ENCODE results near the gene CCDC17. TPM values are rescaled to one million over a fixed set of nuclear protein-coding genes. Genes with fewer than 3 reads are reported as not detected.

Gene CCDC17
- total and polyA plus RNA-seq, 7 donors: 0.69 to 2.1 (median 1.2) TPM

- intact Hi-C loops (cut with DNase I): no loop called here
- Histone ChIP-seq H3K4me3 (no peak overlapping the region), H3K4me1 (peaks cover 16% of the 10 kb centered on the region), H3K36me3 (ENCODE audit: insufficient read depth in 1 of 2, low read depth in 1 of 2) (peaks cover 7 to 75% of the 10 kb centered on the region in 2 donors), H3K9me3 (no peaks in the 10 kb centered on the region), H3K27ac (no peak overlapping the region), H3K27me3 (ENCODE audit: insufficient read depth in 3 of 3, low read length in 2 of 3) (no peaks in the 10 kb centered on the region)
- WGBS, 3 donors: 79 to 83% (median 79%) methylated on average over 2 of the region's 2 CpGs
- no peak for DNase-seq
- TF ChIP-seq CTCF (IDR thresholded peaks at IDR 0.05): no peak
- no peak for ATAC-seq
Observed at GRCh38 chr1:45658171-45658570, 34.3 kb upstream of the CCDC17 start.

GRCh38 chr1:45656573-45657226 lies 32.8 kb upstream of the CCDC17 start:
- H3K9me3 ChIP-seq: no peaks in the 10 kb centered on the region
- peaks cover 7 to 89% of the 10 kb centered on the region in 2 donors for H3K36me3 ChIP-seq (ENCODE audit: insufficient read depth in 1 of 2, low read depth in 1 of 2)
- H3K4me3 ChIP-seq: no peak overlapping the region
- intact Hi-C loops (cut with DNase I): no loop called here
- 95 to 98% (median 96%) methylated on average over 3 of the region's 3 CpGs for WGBS, 3 donors
- DNase-seq (no peak), ATAC-seq (no peak)
- TF ChIP-seq CTCF (IDR thresholded peaks at IDR 0.05): no peak
- no peaks in the 10 kb centered on the region for H3K27me3 ChIP-seq (ENCODE audit: insufficient read depth in 3 of 3, low read length in 2 of 3)
- H3K4me1 ChIP-seq: peaks cover 18% of the 10 kb centered on the region
- H3K27ac ChIP-seq: no peak overlapping the region

GRCh38 chr1:45654540-45655280 lies 30.9 kb upstream of the CCDC17 start:
- H3K4me1 ChIP-seq: peaks cover 15% of the 10 kb centered on the region
- no peaks in the 10 kb centered on the region for H3K9me3 ChIP-seq
- ATAC-seq (peak in 3 of 4 donors; percentile 42 to 77 (median 63)), DNase-seq (no peak)
- WGBS, 3 donors: 82 to 94% (median 84%) methylated on average over 12 of the region's 12 CpGs
- no peak for TF ChIP-seq CTCF (IDR thresholded peaks at IDR 0.05)
- no peak overlapping the region for H3K4me3 ChIP-seq
- peaks cover 10 to 98% of the 10 kb centered on the region in 2 donors for H3K36me3 ChIP-seq (ENCODE audit: insufficient read depth in 1 of 2, low read depth in 1 of 2)
- no peak overlapping the region for H3K27ac ChIP-seq
- intact Hi-C loops (cut with DNase I): no loop called here
- no peaks in the 10 kb centered on the region for H3K27me3 ChIP-seq (ENCODE audit: insufficient read depth in 3 of 3, low read length in 2 of 3)

GRCh38 chr1:45647248-45648021 lies 23.6 kb upstream of the CCDC17 start:
- H3K4me1 ChIP-seq: peaks cover 15% of the 10 kb centered on the region
- no peak overlapping the region for H3K4me3 ChIP-seq
- H3K36me3 ChIP-seq (ENCODE audit: insufficient read depth in 1 of 2, low read depth in 1 of 2): peaks cover 2 to 85% of the 10 kb centered on the region in 2 donors
- intact Hi-C loops (cut with DNase I): no loop called here
- H3K27ac ChIP-seq: no peak overlapping the region
- H3K27me3 ChIP-seq (ENCODE audit: insufficient read depth in 3 of 3, low read length in 2 of 3): no peaks in the 10 kb centered on the region
- 88 to 91% (median 89%) methylated on average over 9 of the region's 9 CpGs for WGBS, 3 donors
- ATAC-seq: no peak
- no peak for TF ChIP-seq CTCF (IDR thresholded peaks at IDR 0.05)
- DNase-seq: no peak
- H3K9me3 ChIP-seq: no peaks in the 10 kb centered on the region

Measured in psoas muscle (tissue), 8 donors.